GM18951 (cell line): Measurements from ENCODE around the gene TUBGCP3.
"Not testable (repeated sequence)": the region's sequence is repeated elsewhere in the genome, so short reads cannot be mapped to it uniquely, and the experiment has no call there.

Source experiments
- POLR2A ChIP-seq: IDR thresholded peaks from 4 replicates; pipeline ENCODE4 v1.6.1; 2011; ENCODE audit warnings: mild to moderate bottlenecking; ENCODE audit not compliant: insufficient read length, insufficient read depth; ENCODE audit errors: extremely low read depth
- in situ Hi-C: fragments of 300-500 bp; cut with MboI; formaldehyde crosslinking; loops from one replicate; pipeline ENCODE4 v1.12.0; 2022; ENCODE audit warnings: low sequenced_read_pairs, mixed read lengths, inconsistent platforms; ENCODE audit not compliant: unreplicated experiment

Gene TUBGCP3

DNA sequence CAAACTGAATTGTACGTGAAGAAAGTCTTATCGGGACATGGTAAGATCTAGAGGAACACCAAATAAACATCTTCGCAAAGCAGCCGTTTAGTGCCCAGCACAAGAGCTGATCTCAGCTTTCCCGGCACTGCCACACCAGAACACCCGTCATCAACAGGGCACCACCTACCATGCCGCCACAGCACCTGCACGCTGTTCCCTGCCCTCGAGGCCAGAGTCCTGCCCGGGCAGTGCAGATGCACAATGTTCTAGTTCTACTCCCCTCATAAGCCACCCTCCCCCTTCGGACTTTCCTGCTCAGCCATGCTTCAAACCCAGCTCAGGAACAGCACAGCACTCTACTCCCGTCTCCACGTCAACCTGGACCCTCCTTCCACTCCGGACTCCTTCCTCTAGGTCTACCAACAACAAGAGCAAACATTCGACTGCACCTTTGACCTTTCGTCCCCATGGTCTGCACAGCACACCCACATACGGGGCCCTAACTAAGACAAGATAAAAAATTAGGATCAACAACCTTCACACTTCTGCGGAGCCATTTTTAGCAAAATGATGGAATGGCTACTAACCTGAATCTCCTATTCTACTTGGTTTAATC is 25.1 kb downstream of the TUBGCP3 start:
- in situ Hi-C loops, result no loop called here
- no peak for TF ChIP-seq POLR2A

DNA sequence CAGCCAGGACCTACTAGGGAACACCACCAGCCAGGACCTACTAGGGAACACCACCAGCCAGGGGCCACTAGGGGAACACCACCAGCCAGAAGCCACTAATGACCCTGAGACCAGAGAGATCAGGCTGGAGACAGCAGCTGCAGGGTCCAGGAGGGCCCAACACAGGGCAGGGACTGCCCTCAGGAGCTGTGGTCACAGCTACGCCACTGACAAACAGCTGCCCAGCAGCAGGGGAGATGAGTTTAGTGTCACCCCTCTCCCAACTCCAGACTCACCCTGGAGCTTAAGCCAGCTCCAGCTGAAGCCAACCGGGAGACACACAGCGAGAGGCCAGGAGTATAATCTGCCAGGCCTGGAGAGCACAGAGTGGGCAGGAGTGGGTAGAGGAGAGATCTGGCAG is 25.7 kb downstream of the TUBGCP3 start:
- in situ Hi-C loops, result no loop called here
- no peak for TF ChIP-seq POLR2A

DNA sequence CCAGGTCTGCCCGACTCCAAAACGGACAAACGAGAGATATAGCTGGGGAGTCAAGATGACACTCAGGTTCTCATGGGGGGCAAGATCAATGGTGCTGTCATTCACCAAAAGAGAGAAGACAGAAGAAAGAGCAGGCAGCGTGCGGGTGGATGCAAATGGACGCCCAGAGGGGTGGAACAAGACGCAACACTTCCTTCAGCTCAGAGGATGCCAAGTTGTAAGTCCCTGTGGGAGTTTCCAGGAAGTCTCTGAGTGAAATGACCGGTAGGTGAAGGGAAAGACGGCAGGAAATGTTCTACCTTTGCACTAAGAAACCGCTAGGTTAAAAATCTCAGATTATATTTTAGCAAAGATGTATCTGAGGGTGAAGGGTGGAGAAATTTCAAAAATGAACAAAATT is 26.5 kb downstream of the TUBGCP3 start:
- in situ Hi-C loops, result no loop called here
- no peak for TF ChIP-seq POLR2A

DNA sequence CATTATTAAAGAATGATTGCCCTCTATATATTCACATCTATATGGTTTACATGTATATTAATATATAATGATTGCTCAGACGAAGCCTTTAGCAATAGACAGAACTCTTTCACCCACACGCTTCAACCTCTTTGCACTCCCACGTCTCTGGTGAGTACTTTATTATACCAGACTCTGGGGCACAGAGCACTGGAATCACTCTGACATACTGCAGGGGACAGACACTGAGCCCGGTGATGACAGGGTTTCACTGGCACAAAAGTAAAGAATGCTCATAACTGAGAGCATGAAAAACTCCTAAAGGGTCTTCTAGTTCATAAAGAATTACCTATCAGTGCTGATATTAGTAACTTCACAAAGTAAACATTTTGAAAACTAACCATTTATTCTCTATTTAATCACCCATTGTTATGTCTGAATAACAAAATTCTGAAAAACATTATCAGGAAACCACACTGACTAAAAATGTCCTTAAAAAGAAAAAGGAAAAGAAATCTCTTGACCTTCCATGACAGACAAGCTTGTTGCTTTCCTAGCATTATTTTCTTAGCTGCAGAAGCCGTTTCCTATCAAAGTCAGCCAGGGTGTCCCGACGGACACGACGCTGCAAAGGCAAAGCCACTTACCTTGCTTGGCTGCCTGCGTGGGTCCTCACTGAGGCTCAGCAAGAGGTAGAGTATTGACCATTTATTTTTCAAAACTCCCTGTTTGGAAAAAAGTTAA is 29.1 kb downstream of the TUBGCP3 start:
- in situ Hi-C loops, result no loop called here
- TF ChIP-seq POLR2A, result no peak

DNA sequence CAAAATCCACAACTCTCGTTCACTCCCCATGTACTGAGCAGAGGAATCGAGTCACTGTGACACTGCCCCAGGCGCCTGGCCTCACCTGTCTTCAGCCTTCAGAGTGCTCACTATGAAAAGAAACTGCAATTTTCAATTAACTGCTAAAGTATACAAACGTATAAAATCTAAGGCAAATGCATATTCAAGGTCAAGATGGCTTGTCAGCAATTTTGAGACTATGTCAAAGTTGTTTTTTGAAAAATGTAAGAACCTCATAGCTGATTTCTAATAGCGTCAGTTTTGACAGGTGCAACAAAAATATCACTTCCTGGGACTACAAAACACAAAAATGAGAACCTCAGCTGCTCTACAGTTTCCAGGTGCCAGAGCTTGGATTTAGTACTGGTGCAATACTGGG is 31.4 kb downstream of the TUBGCP3 start:
- in situ Hi-C loops, result no loop called here

DNA sequence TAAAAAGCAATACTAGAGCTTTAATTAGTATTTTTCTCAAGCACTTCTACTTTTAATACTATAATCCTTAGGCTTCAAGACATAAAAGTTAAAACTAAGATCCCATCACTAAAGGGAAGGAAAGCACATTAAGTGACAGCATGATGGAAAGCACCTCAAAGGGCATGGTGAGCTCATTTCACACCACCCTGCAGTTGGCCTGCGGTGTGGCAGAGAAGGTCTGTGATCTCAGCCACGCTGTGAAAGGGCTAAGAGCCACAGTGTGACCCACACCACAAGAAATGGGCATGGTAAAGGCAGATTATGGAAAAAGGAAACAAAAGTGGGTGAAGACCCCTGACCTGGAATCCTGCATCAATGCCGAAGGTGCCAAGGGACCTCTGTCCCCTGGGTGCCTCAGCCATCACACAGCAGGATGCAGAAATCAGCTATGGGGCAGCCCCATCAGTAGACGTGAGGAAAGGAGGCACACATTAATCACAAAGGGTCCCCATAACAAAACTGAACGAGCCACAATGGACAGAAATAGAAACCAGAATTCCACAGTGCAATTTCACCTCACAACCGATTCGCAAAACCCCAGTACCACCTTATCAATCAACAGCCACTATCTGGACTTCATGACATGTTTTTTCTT is 33.6 kb downstream of the TUBGCP3 start:
- in situ Hi-C loops, result no loop called here
- no peak for TF ChIP-seq POLR2A

More for the DNA sequence above, 31.4 kb downstream of the TUBGCP3 start:
- TF ChIP-seq POLR2A, result no peak

DNA sequence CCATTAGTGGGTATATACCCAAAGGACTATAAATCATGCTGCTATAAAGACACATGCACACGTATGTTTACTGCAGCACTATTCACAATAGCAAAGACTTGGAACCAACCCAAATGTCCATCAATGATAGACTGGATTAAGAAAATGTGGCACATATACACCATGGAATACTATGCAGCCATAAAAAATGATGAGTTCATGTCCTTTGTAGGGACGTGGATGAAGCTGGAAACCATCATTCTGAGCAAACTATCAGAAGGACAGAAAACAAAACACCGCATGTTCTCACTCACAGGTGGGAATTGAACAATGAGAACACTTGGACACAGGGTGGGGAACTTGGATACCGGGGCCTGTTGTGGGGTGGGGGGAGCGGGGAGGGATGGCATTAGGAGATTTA is 39.0 kb downstream of the TUBGCP3 start:
- in situ Hi-C loops, result not testable (repeated sequence)

DNA sequence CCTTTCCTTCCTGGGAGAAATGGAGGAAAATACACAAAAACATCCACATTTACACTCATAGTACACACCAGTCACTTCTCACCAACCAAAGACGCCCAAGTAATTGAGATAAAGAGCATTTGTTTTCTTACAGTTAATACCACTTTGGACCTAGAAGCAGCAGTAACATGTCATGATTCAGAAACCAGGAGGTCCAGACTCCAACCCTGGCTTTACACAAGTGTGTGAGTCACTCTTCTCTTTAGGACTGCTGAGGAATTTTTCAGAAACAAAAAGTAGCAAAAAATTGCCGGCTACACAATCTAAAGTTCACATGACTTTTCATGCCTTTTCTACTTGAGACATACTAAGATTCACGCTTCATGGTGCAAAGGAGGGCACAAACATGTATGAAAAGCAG is 42.1 kb downstream of the TUBGCP3 start:
- no peak for TF ChIP-seq POLR2A
- in situ Hi-C loops, result no loop called here

DNA sequence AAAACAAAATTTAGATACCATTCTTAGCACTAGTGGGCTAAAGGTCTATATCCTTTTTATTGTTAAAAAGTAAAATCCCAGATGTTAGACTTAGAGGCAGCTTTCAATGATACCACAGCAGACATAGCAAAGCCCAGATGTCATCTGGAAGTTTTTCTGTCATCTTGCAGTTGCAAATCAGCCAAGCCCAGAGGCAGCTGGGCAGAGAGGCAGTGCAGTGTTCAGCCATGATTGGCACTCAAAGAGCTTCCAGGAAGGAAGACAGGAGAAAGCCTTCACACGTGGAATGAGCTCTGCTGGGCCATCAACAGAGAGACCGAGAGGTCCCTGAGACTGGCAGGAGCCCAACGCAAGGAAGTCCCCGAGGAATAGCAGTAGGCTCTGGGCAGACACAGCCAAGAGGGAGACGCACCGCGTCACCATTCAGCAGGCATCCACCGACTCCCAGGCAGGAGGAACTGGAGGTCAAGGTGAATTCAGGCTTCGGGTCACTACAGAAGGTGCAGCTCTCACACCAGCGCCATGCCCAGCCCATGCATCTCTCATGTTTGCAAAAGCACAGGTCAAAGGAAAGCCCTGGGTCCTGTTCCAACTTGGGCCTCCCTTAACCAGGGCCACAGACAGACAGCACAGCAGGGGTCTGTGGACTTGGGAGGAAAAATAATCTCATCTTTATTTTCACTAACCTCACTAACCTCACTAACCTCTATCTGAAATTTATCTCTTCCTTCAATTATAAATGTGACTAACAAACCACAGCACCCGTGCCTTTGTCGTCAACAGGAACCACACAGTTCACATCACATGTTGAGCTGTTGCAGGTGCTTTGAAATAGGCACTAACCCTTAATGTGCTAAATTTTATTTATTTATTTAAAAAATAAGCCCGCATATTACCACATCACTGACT is 54.9 kb downstream of the TUBGCP3 start:
- TF ChIP-seq POLR2A, result no peak
- in situ Hi-C loops, result no loop called here

DNA sequence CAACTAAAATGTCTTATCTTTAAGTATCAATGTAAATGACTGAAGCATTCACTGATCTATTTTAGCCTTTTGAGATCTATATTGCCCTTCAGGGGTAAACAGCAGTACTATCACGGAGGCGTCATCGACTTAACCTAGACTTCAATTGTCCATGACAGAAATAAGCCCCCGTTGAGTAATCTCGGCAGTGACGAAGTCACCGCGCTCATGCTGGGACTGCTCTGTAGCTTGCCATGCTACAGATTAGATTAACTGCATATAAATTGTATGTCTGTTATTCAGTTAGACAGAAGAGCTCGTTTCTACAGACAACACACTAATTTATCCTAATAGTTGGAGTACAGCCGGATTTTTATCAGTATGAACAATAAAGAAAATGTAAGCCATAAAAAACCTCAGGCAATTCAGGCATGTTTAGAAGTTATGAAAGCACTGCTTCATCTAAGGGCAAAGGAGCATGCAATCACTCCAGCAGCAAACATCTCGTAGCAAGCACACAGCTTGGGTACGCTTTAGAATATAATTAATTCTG is 56.6 kb downstream of the TUBGCP3 start:
- in situ Hi-C loops, result no loop called here
- TF ChIP-seq POLR2A, result no peak

DNA sequence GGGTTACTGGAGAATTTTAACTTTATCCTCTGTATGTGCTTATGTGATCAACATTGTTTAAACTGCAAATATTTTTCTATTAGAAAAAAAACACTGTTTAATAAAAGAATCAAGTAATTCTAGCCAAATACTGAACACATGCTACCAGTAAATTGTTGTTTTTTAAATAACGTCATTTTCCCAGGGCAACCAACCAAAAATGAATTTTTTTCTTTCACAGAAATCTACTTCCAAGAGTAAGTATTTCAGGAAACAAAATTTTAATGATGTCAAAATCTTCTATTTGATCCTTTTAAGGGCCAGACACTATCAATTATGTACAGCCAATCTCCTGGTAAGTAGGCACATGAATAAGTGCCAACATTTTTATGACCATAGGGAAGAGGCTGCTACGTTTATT is 57.1 kb downstream of the TUBGCP3 start:
- TF ChIP-seq POLR2A, result no peak
- in situ Hi-C loops, result no loop called here

DNA sequence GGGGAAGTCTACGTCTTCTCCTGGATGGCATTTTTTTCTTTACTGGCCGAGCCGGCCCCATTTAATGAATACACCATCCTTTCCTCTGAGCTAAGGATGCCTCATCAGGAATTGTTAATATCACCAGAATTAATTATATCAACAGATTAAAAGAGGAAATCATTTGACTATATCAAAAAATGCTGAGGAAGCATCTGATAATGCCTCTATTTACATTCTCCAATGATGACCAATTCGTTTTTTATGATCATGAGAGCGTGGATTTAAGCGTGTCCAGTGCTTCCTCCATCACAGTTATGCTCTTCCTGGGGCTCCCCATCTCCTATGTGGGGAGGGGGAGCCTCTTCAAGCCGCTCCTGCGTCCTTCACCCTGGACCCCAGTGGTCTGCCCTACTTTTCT is 58.7 kb downstream of the TUBGCP3 start:
- in situ Hi-C loops, result no loop called here
- TF ChIP-seq POLR2A, result no peak
